Right atrium auricular region (tissue), 2 donors: ENCODE data around the gene FLT1. TPM values are rescaled to one million over a fixed set of nuclear protein-coding genes. Genes with fewer than 3 reads are reported as not detected.

Source experiments
- DNase-seq: peaks from one replicate; pipeline ENCODE4 v3.0.0-alpha.2; 2019; ENCODE audit warnings: low spot score
- H3K27ac ChIP-seq, 2 donors: fragments of 200-600 bp; sonication (generic); 1 replicate in 1 of 2; 2 replicates in 1 of 2; pipeline ENCODE4 v1.5.1; 2016 to 2019
- H3K27me3 ChIP-seq, 2 donors: fragments of 200-600 bp; sonication (generic); one replicate each; pipeline versions ENCODE4 v1.5.1 to v1.6.0; 2017 to 2019
- H3K36me3 ChIP-seq: fragments of 200-600 bp; sonication (generic); one replicate; pipeline ENCODE4 v1.5.1; 2016
- H3K4me1 ChIP-seq, 2 donors: fragments of 200-600 bp; sonication (generic); one replicate each; pipeline versions ENCODE4 v1.5.1 to v1.6.0; 2017 to 2019
- H3K4me3 ChIP-seq, 2 donors: fragments of 200-600 bp; sonication (generic); 1 replicate in 1 of 2; 2 replicates in 1 of 2; pipeline ENCODE4 v1.5.1; 2017 to 2019; ENCODE audit warnings: mild to moderate bottlenecking in 1 of 2, moderate library complexity in 1 of 2
- H3K9me3 ChIP-seq, 2 donors: fragments of 200-600 bp; sonication (generic); one replicate each; pipeline ENCODE4 v1.5.1; 2019
- CTCF ChIP-seq, 2 donors: fragments of 200-600 bp; sonication (generic); IDR thresholded peaks; one replicate each; pipeline ENCODE4 v1.5.1; 2019; ENCODE audit warnings: antibody characterized with exemption in 2 of 2
- total RNA-seq, 2 donors: library from RNA; depleted of rRNA; stranded (reverse); fragments of >200 nt; gene quantifications; one replicate each; pipeline ENCODE4 v1.1.0, GENCODE V29; 2016

Gene FLT1
- total RNA-seq, 2 donors from 2014 or later = 40.0 to 51.3 TPM

GRCh38 chr13:28503182-28503967, 8.4 kb upstream of the FLT1 start:
- H3K4me1 ChIP-seq = no peaks in the 10 kb centered on the region
- H3K27ac ChIP-seq = no peak overlapping the region
- no peaks in the 10 kb centered on the region for H3K9me3 ChIP-seq
- no peak overlapping the region for H3K4me3 ChIP-seq
- DNase-seq = no peak
- no peaks in the 10 kb centered on the region for H3K36me3 ChIP-seq
- TF ChIP-seq CTCF (IDR thresholded peaks at IDR 0.05) = no peak
- H3K27me3 ChIP-seq = no peaks in the 10 kb centered on the region

GRCh38 chr13:28501547-28501946, 6.6 kb upstream of the FLT1 start:
- Histone ChIP-seq H3K27ac (no peak overlapping the region), H3K27me3 (no peaks in the 10 kb centered on the region), H3K9me3 (no peaks in the 10 kb centered on the region), H3K4me3 (no peak overlapping the region), H3K4me1 (peaks cover 0 to 7% of the 10 kb centered on the region in 2 donors), H3K36me3 (no peaks in the 10 kb centered on the region)
- no peak for TF ChIP-seq CTCF (IDR thresholded peaks at IDR 0.05)
- no peak for DNase-seq

GRCh38 chr13:28499609-28500008, 4.7 kb upstream of the FLT1 start:
- Histone ChIP-seq H3K36me3 (no peaks in the 10 kb centered on the region), H3K9me3 (no peaks in the 10 kb centered on the region), H3K27ac (no peak overlapping the region), H3K4me1 (peaks cover 0 to 20% of the 10 kb centered on the region in 2 donors), H3K4me3 (no peak overlapping the region), H3K27me3 (peaks cover 0 to 2% of the 10 kb centered on the region in 2 donors)
- no peak for TF ChIP-seq CTCF (IDR thresholded peaks at IDR 0.05)
- no peak for DNase-seq

- Histone ChIP-seq H3K4me3 (no peak overlapping the region), H3K36me3 (no peaks in the 10 kb centered on the region), H3K4me1 (peaks cover 0 to 30% of the 10 kb centered on the region in 2 donors), H3K9me3 (no peaks in the 10 kb centered on the region), H3K27me3 (peaks cover 0 to 12% of the 10 kb centered on the region in 2 donors), H3K27ac (no peak overlapping the region)
- DNase-seq = no peak
- no peak for TF ChIP-seq CTCF (IDR thresholded peaks at IDR 0.05)
These were observed 3.7 kb upstream of the FLT1 start for GRCh38 chr13:28498481-28499115.

- H3K9me3 ChIP-seq = no peaks in the 10 kb centered on the region
- no peak overlapping the region for H3K27ac ChIP-seq
- DNase-seq = no peak
- H3K27me3 ChIP-seq = peaks cover 0 to 21% of the 10 kb centered on the region in 2 donors
- no peak for TF ChIP-seq CTCF (IDR thresholded peaks at IDR 0.05)
- H3K4me3 ChIP-seq = no peak overlapping the region
- H3K36me3 ChIP-seq = no peaks in the 10 kb centered on the region
- peaks cover 0 to 32% of the 10 kb centered on the region in 2 donors for H3K4me1 ChIP-seq
These were observed 2.4 kb upstream of the FLT1 start for GRCh38 chr13:28497143-28497876.
